ENCODE measurements around the gene FLT1.

Gene FLT1

GRCh38 chr13:28375250-28375930 lies 119.5 kb downstream of the FLT1 start:
- no peak for DNase-seq

GRCh38 chr13:28373810-28374209 lies 121.1 kb downstream of the FLT1 start:
- no peak for DNase-seq

GRCh38 chr13:28370448-28370847 lies 124.5 kb downstream of the FLT1 start:
- DNase-seq, result peak; percentile 11

GRCh38 chr13:28358708-28359107 lies 136.2 kb downstream of the FLT1 start:
- no peak for DNase-seq

- no peak for DNase-seq
Measured at GRCh38 chr13:28357911-28358433, 137.0 kb downstream of the FLT1 start.

- no peak for DNase-seq
Measured at GRCh38 chr13:28357247-28357825, 137.6 kb downstream of the FLT1 start.

- DNase-seq, result no peak
Measured at GRCh38 chr13:28356561-28357021, 138.3 kb downstream of the FLT1 start.

GRCh38 chr13:28355822-28356371 lies 139.0 kb downstream of the FLT1 start:
- DNase-seq, result peak; percentile 55

GRCh38 chr13:28355046-28355821 lies 139.7 kb downstream of the FLT1 start:
- no peak for DNase-seq

- DNase-seq, result no peak
Measured at GRCh38 chr13:28353679-28354078, 141.2 kb downstream of the FLT1 start.

GRCh38 chr13:28349907-28350654 lies 144.8 kb downstream of the FLT1 start:
- no peak for DNase-seq

GRCh38 chr13:28349371-28349770 lies 145.6 kb downstream of the FLT1 start:
- DNase-seq, result no peak

- peak; percentile 7 for DNase-seq
Measured at GRCh38 chr13:28347456-28348371, 147.2 kb downstream of the FLT1 start.

- DNase-seq, result no peak
Measured at GRCh38 chr13:28346154-28346553, 148.8 kb downstream of the FLT1 start.

- no peak for DNase-seq
Measured at GRCh38 chr13:28344163-28344562, 150.8 kb downstream of the FLT1 start.

- DNase-seq, result no peak
Measured at GRCh38 chr13:28342251-28342650, 152.7 kb downstream of the FLT1 start.

- peak; percentile 21 for DNase-seq
Measured at GRCh38 chr13:28340272-28340793, 154.6 kb downstream of the FLT1 start.

- peak; percentile 65 for DNase-seq
Measured at GRCh38 chr13:28339419-28339818, 155.5 kb downstream of the FLT1 start.

- no peak for DNase-seq
Measured at GRCh38 chr13:28338742-28339141, 156.2 kb downstream of the FLT1 start.

- no peak for DNase-seq
Measured at GRCh38 chr13:28338006-28338574, 156.8 kb downstream of the FLT1 start.
